Measurements from ENCODE around the gene CMC1. TPM values are rescaled to one million over a fixed set of nuclear protein-coding genes. Genes with fewer than 3 reads are reported as not detected.

CMC1 gene
- total and polyA plus RNA-seq, 9 of the 15 experiments (the other 6 are each of a cell fraction or from before 2014, with no cell fraction given) = 15.9 to 74.6 (median 48.9) TPM

- TF ChIP-seq TAF9B (IDR thresholded peaks at IDR 0.05; ENCODE audit: partially characterized antibody) (peak; percentile 74), ARID1B (IDR thresholded peaks at IDR 0.05) (peak; percentile 43; the same call in 1 of the 2 replicates), THAP12 (CRISPR knock-in tag; IDR thresholded peaks at IDR 0.05) (peak; percentile 90), BRCA1 (IDR thresholded peaks at IDR 0.05) (no peak), BRCA1 (CRISPR knock-in tag; IDR thresholded peaks at IDR 0.05) (no peak), ZKSCAN1 (IDR thresholded peaks at IDR 0.05; ENCODE audit: low read depth, low read length) (peak; percentile 51), ZBTB26 (CRISPR knock-in tag; IDR thresholded peaks at IDR 0.05) (peak; percentile 72; the same call in 1 of the 2 replicates), SPI1 (IDR thresholded peaks at IDR 0.05; ENCODE audit: borderline replicate concordance, low read depth, low read length) (peak; percentile 92), FOXM1 (IDR thresholded peaks at IDR 0.05; ENCODE audit: low read depth) (no peak), FOXM1 (CRISPR knock-in tag; IDR thresholded peaks at IDR 0.05; ENCODE audit: low read depth) (peak; percentile 86; the same call in 1 of the 2 replicates), PATZ1 (CRISPR knock-in tag; IDR thresholded peaks at IDR 0.05; ENCODE audit: borderline replicate concordance) (0 out of 2 replicates have a peak, but pooled peaks have one; percentile 22), CBX3 (IDR thresholded peaks at IDR 0.05; ENCODE audit: borderline replicate concordance in 1 of 2, low read length in 2 of 2) (peak in 1 of 2 experiments; percentile 38; a peak in 1 of 3 replicates), ETS2 (tag; IDR thresholded peaks at IDR 0.05; ENCODE audit: borderline replicate concordance, poor library complexity, severe bottlenecking) (no peak), TRIM24 (IDR thresholded peaks at IDR 0.05) (0 out of 4 replicates have a peak, but pooled peaks of 1 of the 2 experiments have one; percentile 8), RNF2 (IDR thresholded peaks at IDR 0.05) (0 out of 2 replicates have a peak, but pooled peaks have one; percentile 16)
- TF ChIP-seq, protein P1, sequence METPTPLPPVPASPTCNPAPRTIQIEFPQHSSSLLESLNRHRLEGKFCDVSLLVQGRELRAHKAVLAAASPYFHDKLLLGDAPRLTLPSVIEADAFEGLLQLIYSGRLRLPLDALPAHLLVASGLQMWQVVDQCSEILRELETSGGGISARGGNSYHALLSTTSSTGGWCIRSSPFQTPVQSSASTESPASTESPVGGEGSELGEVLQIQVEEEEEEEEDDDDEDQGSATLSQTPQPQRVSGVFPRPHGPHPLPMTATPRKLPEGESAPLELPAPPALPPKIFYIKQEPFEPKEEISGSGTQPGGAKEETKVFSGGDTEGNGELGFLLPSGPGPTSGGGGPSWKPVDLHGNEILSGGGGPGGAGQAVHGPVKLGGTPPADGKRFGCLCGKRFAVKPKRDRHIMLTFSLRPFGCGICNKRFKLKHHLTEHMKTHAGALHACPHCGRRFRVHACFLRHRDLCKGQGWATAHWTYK (CRISPR knock-in tag; IDR thresholded peaks at IDR 0.05) = peak; percentile 72; the same call in 1 of the 2 replicates
These were observed at the start of gene CMC1 (continued) for GRCh38 chr3:28241221-28242160.
